Subcutaneous adipose tissue (tissue), 4 donors: ENCODE results near the gene SHQ1. TPM values are rescaled to one million over a fixed set of nuclear protein-coding genes. Genes with fewer than 3 reads are reported as not detected.

Experiments used
- CTCF ChIP-seq: fragments of 450-650 bp; IDR thresholded peaks from one replicate; pipeline ENCODE4 v1.5.1; 2016; ENCODE audit warnings: low read depth, mild to moderate bottlenecking, control low read depth, antibody characterized with exemption, moderate library complexity
- total RNA-seq, 4 donors: library from RNA; depleted of rRNA; stranded (reverse); fragments of >200 nt; gene quantifications; one replicate each; pipeline ENCODE4 v1.1.0, GENCODE V29; 2016

Gene SHQ1
- total RNA-seq, 4 donors from 2014 or later, result 7.9 to 15.5 (median 9.8) TPM

- no peak for TF ChIP-seq CTCF
Observed at GRCh38 chr3:72891053-72891855, 43.0 kb upstream of the SHQ1 start.

- TF ChIP-seq CTCF, result no peak
Observed at GRCh38 chr3:72890166-72890925, 42.1 kb upstream of the SHQ1 start.

- TF ChIP-seq CTCF, result no peak
Observed at GRCh38 chr3:72889310-72890165, 41.3 kb upstream of the SHQ1 start.

- TF ChIP-seq CTCF, result no peak
Observed at GRCh38 chr3:72888546-72889309, 40.5 kb upstream of the SHQ1 start.

- TF ChIP-seq CTCF, result no peak
Observed at GRCh38 chr3:72887705-72888545, 39.7 kb upstream of the SHQ1 start, which contains the start of gene GXYLT2. GXYLT2 (plus strand) TSS chr3:72888046; CDS start chr3:72888234, 188 bp downstream.

- no peak for TF ChIP-seq CTCF
Observed at GRCh38 chr3:72887343-72887704, 39.1 kb upstream of the SHQ1 start.
